Measurements from ENCODE around the gene PTPRF.

The PTPRF gene

DNA sequence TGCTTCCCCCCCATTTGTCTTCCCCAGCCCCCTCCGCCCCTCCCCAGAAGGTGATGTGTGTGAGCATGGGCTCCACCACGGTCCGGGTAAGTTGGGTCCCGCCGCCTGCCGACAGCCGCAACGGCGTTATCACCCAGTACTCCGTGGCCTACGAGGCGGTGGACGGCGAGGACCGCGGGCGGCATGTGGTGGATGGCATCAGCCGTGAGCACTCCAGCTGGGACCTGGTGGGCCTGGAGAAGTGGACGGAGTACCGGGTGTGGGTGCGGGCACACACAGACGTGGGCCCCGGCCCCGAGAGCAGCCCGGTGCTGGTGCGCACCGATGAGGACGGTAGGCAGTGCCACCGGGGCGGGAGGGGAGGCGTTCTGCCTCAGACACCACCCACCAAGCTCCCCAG lies 67.0 kb downstream of the PTPRF start:
- ATAC-seq (ENCODE audit: low read depth) (no peak), DNase-seq (ENCODE audit: low spot score) (no peak)
- Histone ChIP-seq H3K27ac (ENCODE audit: poor library complexity, severe bottlenecking) (no peak overlapping the region), H3K36me3 (ENCODE audit: low read depth) (peaks cover 94% of the 10 kb centered on the region), H3K27me3 (ENCODE audit: insufficient read depth, poor library complexity, severe bottlenecking) (no peaks in the 10 kb centered on the region), H3K4me3 (ENCODE audit: severe bottlenecking) (no peak overlapping the region), H3K4me1 (ENCODE audit: insufficient read depth, poor library complexity, severe bottlenecking) (no peaks in the 10 kb centered on the region), H3K9me3 (ENCODE audit: severe bottlenecking) (no peaks in the 10 kb centered on the region)
- TF ChIP-seq, protein P1, sequence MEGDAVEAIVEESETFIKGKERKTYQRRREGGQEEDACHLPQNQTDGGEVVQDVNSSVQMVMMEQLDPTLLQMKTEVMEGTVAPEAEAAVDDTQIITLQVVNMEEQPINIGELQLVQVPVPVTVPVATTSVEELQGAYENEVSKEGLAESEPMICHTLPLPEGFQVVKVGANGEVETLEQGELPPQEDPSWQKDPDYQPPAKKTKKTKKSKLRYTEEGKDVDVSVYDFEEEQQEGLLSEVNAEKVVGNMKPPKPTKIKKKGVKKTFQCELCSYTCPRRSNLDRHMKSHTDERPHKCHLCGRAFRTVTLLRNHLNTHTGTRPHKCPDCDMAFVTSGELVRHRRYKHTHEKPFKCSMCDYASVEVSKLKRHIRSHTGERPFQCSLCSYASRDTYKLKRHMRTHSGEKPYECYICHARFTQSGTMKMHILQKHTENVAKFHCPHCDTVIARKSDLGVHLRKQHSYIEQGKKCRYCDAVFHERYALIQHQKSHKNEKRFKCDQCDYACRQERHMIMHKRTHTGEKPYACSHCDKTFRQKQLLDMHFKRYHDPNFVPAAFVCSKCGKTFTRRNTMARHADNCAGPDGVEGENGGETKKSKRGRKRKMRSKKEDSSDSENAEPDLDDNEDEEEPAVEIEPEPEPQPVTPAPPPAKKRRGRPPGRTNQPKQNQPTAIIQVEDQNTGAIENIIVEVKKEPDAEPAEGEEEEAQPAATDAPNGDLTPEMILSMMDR (IDR thresholded peaks at IDR 0.05; ENCODE audit: poor library complexity, severe bottlenecking) = no peak

- Histone ChIP-seq H3K27ac (ENCODE audit: poor library complexity, severe bottlenecking) (no peak overlapping the region), H3K36me3 (ENCODE audit: low read depth) (peaks cover 94% of the 10 kb centered on the region), H3K9me3 (ENCODE audit: severe bottlenecking) (no peaks in the 10 kb centered on the region), H3K4me3 (ENCODE audit: severe bottlenecking) (no peak overlapping the region), H3K4me1 (ENCODE audit: insufficient read depth, poor library complexity, severe bottlenecking) (no peaks in the 10 kb centered on the region), H3K27me3 (ENCODE audit: insufficient read depth, poor library complexity, severe bottlenecking) (no peaks in the 10 kb centered on the region)
- DNase-seq (ENCODE audit: low spot score) = no peak
- TF ChIP-seq, protein P1 (IDR thresholded peaks at IDR 0.05; ENCODE audit: poor library complexity, severe bottlenecking) = no peak
- ATAC-seq (ENCODE audit: low read depth) = no peak
Observed at GRCh38 chr1:43598622-43599021, 67.9 kb downstream of the PTPRF start.

DNA sequence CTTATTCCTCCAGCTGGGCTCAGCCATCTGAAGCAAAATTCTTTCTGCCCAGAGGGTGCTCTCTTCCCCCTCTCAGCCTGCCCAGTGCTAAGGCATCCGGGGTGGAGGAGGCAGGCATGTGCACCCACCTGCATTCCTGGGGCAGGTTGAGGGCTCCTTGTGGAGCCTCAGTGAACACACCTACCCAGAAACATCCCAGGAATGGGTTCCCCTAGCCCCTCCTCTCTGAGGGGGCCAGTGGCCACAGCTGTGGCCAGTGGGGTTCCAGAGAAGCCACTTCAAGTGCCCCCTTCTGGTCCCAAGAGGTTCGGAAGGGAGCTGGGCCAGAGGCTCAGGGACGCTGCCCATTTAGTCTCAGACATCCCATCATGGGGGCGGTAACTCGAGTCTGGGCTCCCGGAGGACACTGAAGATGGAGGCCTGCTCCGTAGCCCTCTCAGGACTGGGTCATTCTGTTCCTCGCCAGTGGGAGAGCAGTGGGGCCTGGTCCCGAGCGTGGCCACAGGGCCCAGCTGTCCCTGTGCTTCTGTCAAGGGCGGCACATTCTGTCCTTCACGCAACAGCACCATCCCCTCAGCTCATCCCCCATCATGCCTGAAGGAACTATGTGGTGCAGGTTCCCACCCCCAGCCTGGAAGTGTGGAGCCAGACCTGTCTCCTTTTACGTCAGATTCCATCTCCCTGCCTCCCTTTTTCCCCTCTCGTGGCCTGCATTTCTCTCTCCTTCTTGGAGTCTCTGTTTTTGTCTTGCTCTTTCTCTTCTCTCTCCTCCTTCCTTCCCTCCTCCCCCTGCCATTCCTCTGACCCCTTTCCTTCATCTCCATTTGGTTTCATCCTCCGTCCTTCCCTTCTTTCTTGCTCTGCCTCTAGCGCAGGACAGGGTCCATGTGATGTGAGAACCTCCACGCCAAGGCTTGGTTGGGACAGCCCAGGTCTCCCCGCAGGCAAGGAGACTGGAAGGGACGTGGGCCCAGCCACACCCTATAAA lies 69.6 kb downstream of the PTPRF start:
- H3K27ac ChIP-seq (ENCODE audit: poor library complexity, severe bottlenecking) = no peak overlapping the region
- no peak for ATAC-seq (ENCODE audit: low read depth)
- H3K9me3 ChIP-seq (ENCODE audit: severe bottlenecking) = no peaks in the 10 kb centered on the region
- TF ChIP-seq, protein P1 (IDR thresholded peaks at IDR 0.05; ENCODE audit: poor library complexity, severe bottlenecking) = no peak
- DNase-seq (ENCODE audit: low spot score) = no peak
- H3K36me3 ChIP-seq (ENCODE audit: low read depth) = peaks cover 97% of the 10 kb centered on the region
- no peak overlapping the region for H3K4me3 ChIP-seq (ENCODE audit: severe bottlenecking)
- H3K4me1 ChIP-seq (ENCODE audit: insufficient read depth, poor library complexity, severe bottlenecking) = no peaks in the 10 kb centered on the region
- H3K27me3 ChIP-seq (ENCODE audit: insufficient read depth, poor library complexity, severe bottlenecking) = no peaks in the 10 kb centered on the region

DNA sequence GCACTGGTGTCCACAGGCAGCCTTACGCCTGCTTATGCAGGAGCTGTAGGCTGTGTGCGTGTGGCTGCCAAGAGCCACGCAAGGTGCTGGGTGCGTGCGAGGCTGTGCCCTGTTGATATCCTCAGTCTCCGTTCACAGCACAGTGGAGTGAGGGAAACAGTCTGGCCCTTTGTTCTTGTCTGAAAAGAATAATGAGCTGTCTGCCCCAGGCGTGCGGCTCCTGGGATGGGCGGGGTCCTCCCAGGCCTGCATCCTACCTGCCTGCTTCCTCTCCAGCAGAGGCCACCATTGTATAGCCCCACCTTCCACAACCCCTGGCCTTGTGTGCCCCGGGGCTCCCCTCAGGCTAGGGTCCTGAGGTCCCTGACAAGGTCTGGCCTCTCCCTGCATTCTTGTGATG lies 72.3 kb downstream of the PTPRF start:
- Histone ChIP-seq H3K9me3 (ENCODE audit: severe bottlenecking) (no peaks in the 10 kb centered on the region), H3K36me3 (ENCODE audit: low read depth) (peaks cover 100% of the 10 kb centered on the region), H3K4me1 (ENCODE audit: insufficient read depth, poor library complexity, severe bottlenecking) (no peaks in the 10 kb centered on the region), H3K4me3 (ENCODE audit: severe bottlenecking) (no peak overlapping the region), H3K27ac (ENCODE audit: poor library complexity, severe bottlenecking) (no peak overlapping the region), H3K27me3 (ENCODE audit: insufficient read depth, poor library complexity, severe bottlenecking) (no peaks in the 10 kb centered on the region)
- ATAC-seq (ENCODE audit: low read depth) = peak; percentile 44
- TF ChIP-seq, protein P1 (IDR thresholded peaks at IDR 0.05; ENCODE audit: poor library complexity, severe bottlenecking) = no peak
- no peak for DNase-seq (ENCODE audit: low spot score)

DNA sequence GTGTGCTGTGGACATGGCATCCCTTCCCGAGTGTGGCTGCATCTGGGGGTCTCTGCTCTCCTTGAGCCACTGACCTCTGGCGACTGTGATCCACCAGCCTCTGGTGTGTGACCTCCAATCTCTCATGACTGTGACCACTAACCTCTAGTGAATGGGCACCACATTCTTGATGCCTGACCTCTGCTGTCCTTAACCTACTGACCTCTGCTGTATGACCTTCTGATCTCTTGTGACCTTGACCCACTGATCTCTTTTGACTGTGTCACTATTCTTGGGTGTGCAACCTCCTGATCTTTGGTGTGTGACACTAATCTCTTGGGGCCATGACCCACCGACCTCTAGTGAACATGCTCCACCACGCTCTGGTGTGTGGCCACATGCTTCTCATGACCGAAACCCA lies 73.5 kb downstream of the PTPRF start:
- no peaks in the 10 kb centered on the region for H3K9me3 ChIP-seq (ENCODE audit: severe bottlenecking)
- no peak overlapping the region for H3K27ac ChIP-seq (ENCODE audit: poor library complexity, severe bottlenecking)
- TF ChIP-seq, protein P1 (IDR thresholded peaks at IDR 0.05; ENCODE audit: poor library complexity, severe bottlenecking) = no peak
- no peaks in the 10 kb centered on the region for H3K27me3 ChIP-seq (ENCODE audit: insufficient read depth, poor library complexity, severe bottlenecking)
- DNase-seq (ENCODE audit: low spot score) = no peak
- peaks cover 100% of the 10 kb centered on the region for H3K36me3 ChIP-seq (ENCODE audit: low read depth)
- H3K4me1 ChIP-seq (ENCODE audit: insufficient read depth, poor library complexity, severe bottlenecking) = no peaks in the 10 kb centered on the region
- H3K4me3 ChIP-seq (ENCODE audit: severe bottlenecking) = no peak overlapping the region
- ATAC-seq (ENCODE audit: low read depth) = no peak

All from RWPE2 (cell line).